Activated T-cell treated with anti-CD3 and anti-CD28 coated beads, Interleukin-2, amount 50 U/mL, for 48 hours (primary cell): Measurements from ENCODE around the gene LTC4S.
A peak's percentile ranks its signal among the peaks of the same experiment; 100 is the strongest.
"Not testable (repeated sequence)": the region's sequence is repeated elsewhere in the genome, so short reads cannot be mapped to it uniquely, and the experiment has no call there.

Source experiments
- DNase-seq, 2 experiments: peaks; one replicate each; pipeline ENCODE4 v3.0.0-alpha.2; 2020

The LTC4S gene

DNA sequence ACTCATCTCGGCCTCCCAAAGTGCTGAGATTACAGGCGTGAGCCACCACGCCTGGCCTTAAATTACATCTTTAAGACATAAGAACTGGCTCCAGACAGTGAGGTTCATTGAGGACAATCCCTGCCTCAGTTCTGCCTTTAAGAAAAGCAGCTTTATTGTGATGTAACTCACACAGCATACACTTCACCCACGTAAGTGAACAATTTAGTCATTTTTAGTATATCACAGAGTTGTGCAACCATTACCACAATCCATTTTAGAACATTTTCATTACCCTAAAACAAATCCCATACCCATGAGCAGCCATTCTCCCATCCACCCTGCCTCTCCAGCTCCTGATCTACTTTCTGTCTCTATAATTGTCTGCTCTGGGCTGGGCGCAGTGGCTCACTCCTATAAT, 24.0 kb upstream of the LTC4S start:
- no peak for DNase-seq

DNA sequence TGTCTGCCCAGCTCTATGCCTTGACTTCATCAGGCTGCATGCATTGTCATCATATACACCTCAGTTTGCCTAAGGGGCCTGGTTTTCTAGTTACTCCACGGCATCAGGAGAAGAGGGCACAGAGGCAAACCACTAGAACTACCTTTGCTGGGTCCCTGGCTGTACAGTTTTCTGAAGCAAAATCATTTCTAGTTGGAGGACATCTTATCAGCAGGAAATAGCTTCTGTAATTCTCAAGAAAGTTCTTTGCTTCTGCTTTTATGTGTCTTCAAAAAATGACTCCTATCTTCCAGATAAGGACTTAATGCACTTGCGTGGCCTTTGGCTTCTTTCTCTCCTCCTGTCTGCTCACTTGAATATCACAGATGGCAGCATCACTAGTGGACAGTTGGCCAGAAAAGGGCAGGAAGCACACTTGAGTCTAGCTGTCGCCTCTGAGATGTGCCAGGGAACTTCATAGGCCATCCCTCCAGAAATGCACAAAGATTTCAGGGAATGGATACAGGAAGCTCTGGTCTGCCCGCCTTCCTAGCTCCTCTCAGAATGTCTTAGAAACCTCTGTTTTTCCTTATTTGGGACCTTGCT, 22.4 kb upstream of the LTC4S start:
- DNase-seq, result no peak

DNA sequence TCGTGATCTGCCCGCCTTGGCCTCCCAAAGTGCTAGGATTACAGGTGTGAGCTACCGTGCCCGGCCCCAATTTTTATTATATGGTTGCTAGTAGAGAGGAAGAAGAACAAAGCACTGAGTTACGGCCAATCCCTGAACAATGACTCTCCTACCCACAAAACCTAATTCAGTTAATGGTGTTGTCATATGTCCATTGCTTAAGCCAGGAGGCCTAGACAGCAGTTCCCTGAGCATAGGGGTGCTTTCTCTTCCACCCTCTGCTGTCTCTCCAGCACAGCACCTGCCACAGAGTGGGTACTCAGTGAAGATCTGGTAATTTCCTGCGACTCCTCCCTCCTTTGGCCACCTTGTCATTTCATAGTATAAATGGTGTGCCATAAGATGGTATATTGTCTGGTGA, 21.4 kb upstream of the LTC4S start:
- no peak for DNase-seq

DNA sequence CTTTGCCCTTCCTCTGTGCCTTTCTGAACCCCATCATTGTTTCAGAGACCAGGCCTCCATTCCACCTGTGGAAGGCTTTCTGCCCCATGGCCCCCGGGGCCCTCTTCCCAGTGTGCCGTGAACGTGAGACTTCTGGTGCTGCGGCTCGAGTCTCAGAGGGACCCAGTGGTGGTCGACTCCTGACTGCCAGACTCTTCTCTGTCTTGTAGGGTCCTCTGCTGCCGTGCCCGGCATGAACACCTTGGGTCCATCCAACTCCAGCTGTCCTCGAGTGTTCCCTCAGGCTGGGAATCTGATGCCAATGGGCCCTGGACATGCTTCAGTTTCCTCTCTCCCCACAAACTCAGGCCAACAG, 20.1 kb upstream of the LTC4S start:
- DNase-seq, result no peak

DNA sequence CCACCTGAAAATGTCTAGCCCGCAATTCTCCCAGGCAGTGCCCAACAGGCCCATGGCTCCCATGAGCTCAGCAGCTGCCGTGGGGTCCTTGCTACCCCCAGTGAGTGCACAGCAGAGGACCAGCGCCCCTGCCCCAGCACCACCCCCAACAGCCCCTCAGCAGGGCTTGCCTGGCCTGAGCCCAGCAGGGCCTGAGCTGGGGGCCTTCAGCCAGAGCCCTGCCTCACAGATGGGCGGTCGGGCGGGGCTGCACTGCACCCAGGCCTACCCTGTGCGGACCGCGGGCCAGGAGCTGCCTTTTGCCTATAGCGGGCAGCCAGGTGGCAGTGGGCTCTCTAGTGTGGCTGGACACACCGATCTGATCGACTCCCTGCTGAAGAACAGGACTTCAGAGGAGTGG, 19.3 kb upstream of the LTC4S start:
- DNase-seq, result no peak

DNA sequence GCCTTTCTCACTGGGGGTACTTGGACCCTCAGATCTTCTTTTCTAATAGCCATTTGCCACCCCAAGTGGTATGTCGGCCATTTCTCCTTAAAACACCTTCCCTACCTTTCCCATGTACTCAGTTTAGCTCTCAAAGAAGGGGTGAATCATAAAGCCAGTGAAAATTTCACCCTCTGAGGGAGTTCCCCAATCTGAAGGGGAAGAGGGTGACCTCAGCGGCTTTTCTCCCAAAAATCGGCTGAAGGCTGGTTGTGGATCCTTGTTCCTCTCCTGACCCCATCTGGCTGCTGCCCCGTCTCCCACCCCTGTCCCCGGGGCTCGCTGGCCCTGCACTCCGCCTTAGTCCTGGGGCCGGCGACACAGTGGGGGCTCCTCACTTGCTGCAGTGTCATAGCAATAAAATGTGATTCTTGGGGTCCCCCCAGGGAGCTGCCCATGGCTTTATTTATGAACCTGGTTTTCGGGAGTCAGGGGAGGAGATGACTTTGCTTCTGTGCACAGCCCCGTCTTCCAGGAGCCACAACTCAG, 17.3 kb upstream of the LTC4S start:
- no peak for DNase-seq

DNA sequence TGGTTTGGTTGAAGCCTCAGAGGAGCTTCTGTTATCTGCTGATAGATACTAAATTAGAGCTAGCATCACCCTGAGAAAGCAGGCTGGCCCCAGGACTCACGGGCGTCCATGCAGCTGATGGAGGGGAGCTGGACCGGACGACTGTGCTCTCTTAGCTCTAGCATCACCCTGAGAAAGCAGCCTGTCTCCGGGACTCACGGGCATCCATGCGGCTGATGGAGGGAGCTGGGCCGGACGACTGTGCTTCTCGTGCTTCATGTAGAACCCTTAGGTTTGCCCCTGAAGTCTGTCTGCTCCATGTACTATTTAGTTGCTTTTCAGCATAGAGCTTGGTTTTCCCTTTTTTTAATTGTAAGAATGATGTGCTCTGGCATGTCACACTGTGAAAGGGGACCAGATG, 16.3 kb upstream of the LTC4S start:
- DNase-seq, result no peak

DNA sequence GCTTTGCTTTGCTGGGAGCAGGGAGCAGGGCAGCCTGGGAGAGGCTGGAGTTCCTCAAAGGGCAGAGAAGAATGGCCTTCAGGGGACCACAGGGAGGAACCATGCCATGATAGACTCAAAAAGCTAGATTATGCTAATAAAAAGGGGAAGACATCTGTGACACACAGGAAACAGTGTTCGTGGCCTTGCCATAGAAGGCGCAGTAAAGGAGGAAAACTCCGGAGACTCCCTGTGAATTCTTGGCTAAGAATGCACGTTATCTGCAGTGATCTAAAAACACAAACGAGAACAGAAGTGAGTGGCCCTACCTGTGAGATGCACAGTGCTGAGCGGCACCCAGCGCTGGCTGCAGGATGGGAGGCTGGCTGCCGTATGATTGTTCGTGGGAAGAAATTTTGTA, 15.9 kb upstream of the LTC4S start:
- no peak for DNase-seq

DNA sequence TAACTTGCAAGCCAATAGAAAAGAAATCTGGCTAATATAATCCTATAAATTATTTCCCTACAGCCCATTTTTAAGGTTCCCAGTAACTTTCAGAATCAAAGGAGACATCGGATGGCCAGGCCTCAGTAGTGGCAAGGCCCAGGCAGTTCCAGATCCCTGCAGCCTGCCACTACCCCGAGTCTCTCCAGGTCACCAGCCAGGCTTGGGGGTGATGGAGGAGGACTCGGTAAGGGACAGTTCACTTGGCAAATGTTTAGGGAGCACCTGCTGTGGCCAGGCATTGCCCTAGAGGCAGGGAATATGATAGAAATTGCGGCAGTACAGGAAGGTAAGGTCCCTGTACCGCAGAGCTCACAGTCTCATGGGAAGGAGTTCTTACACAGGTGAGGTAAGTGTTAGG, 15.2 kb upstream of the LTC4S start:
- no peak for DNase-seq

DNA sequence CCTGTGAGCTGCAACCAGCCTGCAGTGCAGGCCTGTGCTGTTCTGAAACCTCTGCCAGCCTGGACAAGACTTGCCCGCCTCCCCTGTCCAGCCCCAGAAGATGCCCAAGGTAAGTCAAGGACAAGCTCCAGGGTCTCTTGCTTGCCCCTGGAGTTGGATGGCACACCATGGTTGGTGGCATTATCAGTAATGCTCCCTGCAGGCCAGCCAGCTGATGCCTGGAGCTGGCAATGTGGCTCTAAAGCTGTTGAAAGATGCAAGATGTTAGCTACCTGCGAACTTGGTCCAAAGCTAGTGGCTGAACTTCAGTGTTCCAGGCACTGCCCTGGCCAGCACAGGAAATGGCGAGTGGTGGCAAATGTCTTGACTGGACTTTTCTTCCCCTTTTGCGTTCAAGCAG, 14.0 kb upstream of the LTC4S start:
- DNase-seq, result no peak

DNA sequence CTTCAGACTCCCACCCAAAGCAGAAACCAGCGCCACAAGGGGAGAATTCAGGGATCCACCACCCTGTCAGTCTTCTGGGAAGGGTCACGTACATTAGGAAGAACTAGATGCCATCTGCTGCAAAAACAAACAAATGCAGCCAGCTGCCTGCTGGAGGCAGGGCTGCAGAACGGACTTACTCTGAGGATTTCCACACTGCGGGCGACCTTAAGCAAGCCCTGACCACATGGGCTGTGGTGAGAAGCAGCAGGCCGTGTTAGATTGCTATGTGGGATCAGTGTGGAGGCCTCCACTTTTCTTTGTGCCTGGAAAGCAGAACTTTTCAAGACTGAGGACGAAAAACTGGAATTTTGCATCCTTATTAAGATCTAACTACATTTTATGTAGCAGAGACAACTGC, 13.4 kb upstream of the LTC4S start:
- no peak for DNase-seq

DNA sequence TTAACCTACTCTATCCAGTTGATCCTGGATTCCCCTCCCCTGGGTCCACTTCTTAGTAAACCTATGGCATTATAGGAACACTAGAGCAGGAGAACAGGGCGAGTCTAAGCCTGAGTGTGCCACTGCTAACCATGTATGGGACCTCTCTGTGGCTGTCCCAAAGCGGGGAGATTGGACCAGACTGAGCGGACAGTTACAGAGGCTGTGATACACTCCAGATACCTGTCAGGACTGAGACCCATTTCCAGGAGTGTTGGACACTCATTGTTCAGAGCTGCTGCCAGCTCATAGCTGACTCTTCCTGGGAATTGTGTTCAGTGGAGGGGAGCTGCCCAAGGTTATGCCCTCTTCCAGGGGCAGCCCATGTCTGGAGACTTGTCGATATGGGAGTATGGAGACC, 11.9 kb upstream of the LTC4S start:
- DNase-seq, result no peak

DNA sequence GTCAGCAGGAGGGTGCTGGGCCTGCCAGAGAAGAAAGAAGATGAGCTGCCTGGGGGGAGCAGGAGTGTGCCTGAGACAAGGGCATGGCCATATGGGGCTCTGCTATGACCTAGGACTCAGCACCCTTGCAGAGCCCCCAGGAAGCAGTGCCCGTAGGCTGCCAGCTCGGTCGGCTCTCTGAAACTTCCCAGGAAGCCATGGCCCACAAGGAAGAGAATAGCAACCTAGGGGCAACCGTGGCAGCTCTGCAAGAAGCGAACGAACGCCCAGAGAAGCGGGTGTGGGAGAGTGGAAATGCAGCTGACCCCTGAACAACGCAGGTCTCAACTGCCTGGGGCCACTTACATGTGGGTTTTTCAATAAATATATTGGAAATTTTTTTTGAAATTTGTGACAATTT, 10.7 kb upstream of the LTC4S start:
- DNase-seq, result no peak

DNA sequence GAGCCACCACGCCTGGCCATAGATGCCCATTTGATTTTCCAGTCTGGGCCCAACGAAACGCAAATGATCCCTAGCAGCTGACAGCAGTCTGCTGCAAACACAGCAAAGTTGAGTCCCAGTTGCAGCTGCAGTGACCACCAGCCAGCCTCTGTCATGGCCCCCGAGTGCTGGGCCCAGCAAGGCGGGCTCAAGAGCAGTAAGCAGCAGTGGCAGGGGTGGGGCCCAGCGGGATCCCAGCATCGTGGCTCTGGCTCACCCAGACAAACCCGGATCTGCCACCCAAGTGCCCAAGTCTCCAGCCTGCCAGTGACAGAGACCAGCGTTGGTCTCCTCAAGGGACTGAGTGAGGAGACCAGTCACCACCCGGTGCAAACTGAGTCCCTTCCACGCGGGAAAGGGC, 6.9 kb upstream of the LTC4S start:
- no peak for DNase-seq

DNA sequence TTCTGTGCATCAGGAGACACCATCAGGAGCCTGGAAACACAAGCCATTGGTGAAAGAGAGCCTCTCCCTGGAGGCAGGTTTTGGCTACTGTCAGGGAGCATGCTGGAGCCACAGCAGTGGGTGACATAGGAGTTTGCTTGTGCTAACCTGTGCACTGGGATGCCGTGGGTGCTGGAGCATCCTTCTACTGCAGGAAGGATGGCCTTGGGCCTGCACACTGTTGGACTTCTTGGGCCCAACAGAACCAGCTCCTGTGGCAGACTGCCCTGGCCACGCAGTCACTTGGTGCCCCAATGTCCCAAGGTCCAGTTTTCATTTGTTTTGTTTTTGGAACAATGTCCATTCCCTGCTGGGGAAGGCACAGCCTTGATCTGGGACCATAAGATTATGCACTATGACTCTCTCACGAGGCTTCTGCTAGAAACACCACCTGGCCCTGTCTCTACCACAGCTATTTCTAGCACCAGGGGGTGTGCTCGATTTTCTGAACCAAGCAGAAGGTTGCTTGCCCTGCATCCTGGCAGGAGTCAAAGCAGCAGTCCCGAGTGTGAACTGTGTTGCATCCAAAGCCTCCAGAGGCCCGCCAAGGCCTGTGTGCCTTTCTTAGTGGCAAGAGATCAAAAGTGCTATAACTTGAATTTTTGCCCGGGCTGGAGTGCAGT, 5.5 kb upstream of the LTC4S start:
- no peak for DNase-seq

DNA sequence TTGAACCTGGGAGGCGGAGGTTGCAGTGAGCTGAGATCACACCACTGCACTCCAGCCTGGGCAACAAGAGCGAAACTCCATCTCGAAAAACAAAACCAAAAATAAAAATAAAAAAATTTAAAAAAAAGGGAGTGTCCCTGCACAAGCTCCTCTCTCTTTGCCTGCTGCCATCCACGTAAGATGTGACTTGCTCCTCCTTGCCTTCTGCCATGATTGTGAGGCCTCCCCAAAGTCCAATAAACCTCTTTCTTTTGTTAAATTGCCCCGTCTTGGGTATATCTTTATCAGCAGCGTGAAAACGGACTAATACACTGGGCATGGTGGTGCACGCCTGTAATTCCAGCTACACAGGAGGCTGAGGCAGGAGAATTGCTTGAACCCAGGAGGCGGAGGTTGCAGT, 4.5 kb upstream of the LTC4S start:
- not testable (repeated sequence) for DNase-seq

DNA sequence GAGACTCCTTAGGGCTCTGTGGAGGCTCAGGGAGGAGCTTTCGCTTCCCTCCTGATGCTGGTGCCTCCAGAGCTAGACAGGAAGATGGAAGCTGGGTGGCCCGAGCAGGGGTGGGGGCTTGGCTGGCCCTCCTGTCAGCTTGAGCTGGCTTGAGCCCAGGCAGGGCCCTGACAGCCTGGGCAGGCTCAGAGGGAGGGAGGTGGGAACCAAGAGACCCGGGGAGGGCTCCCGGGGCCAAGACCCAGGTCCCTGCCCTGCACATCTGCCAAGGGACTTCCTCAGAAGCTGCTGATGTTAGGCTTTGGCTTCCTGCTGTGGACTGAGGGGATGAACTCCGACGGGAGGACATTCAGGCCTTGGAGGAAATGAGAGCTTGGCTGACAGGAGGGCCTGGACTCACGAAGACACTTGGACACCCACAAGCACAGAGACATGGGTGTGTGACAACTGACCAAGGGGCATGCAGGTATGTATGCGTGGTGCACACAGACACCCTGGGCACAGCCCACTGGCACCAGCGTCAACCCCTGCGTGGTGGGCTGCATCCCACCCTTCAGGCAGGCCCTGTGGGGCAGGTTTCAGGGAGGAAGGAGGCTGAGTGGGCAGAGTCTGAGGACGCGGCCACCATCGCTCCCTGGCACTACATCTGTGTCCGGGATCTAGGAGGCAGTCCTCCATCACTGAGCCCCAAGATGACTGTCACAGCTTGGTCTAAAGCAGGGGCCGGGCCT, 1.7 kb upstream of the LTC4S start:
- DNase-seq, result no peak

DNA sequence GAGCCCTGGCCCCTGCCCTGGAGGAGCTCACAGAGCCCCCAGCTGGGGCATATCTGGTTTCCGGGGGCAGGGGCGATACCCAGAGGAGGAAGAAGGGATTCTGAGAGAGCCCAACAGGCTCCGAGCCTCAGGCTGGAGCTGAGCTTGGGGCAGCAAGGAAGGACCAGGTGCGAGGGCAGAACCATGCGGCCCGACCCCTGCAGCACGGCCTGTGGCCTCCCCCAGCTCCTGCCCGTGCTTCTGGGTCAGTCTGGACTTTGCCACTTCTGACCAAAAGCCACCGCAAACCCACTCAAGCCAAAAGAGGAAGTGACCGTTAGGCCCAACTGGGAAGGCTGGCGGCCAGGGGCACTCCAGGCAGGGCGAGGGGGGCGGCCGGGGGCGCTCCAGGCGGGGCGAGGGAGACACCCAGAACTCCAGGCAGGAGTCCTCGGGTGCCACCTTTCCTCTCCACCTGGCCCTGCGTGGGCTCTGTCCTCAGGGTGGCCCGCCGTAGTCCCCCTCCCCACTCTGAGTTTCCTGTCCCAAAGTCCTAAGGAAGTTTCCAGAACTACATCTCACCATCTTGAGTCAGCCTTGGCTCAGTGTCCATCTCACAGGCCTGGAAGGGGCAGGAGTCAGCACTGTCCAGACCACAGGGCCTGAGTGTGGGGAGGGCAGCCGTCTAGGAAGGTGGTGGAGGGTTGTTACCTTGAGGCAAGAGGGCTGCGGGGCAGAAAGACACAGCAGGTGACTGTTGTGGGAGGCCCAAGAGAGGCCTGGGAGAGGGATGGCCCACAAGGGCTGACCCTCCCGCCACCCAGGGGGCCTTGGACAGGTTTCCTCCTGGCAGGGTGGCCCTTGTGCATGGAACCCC, 946 bp upstream of the LTC4S start:
- DNase-seq, result no peak

DNA sequence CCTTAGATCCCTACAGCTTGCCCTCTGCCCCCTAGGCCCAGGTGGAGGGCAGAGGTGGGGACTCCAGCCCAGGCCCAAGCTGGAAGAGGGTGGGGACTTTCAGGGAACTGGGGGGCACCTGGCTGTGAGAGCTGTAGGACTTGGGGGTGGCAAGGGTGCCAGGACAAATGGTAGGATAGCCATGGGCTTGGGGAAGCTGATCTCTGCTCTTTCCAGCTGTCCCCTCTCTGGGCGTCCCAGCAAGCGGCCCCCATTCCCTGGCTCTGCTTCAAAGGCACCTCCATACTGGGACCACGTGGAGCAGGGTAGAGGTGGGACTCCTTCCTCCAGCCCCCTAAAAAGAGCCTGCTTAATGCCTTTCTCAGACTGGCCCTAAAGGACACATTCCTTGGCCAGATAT, 385 bp downstream of the LTC4S start:
- no peak for DNase-seq

DNA sequence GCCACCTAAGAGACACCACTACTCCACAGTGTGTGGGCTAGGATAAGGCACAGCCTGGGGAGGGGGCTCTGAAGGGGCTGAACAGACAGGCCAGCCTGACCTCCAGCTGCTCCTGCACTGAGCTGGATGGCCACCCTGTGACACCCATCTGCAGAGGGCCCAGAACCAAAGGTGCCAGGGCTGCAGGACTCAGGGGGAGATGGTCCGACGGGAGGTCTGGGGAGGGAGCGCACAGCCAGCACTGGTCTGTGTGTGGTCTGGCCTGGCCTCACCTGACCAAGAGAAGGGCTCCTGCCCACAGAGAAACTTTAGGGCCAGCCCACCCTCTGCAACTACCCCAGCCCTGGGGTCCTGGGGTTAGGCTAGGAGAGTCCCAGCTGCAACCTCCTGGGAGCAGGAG, 789 bp downstream of the LTC4S start:
- peak in 1 of 2 experiments; percentile 32 for DNase-seq

DNA sequence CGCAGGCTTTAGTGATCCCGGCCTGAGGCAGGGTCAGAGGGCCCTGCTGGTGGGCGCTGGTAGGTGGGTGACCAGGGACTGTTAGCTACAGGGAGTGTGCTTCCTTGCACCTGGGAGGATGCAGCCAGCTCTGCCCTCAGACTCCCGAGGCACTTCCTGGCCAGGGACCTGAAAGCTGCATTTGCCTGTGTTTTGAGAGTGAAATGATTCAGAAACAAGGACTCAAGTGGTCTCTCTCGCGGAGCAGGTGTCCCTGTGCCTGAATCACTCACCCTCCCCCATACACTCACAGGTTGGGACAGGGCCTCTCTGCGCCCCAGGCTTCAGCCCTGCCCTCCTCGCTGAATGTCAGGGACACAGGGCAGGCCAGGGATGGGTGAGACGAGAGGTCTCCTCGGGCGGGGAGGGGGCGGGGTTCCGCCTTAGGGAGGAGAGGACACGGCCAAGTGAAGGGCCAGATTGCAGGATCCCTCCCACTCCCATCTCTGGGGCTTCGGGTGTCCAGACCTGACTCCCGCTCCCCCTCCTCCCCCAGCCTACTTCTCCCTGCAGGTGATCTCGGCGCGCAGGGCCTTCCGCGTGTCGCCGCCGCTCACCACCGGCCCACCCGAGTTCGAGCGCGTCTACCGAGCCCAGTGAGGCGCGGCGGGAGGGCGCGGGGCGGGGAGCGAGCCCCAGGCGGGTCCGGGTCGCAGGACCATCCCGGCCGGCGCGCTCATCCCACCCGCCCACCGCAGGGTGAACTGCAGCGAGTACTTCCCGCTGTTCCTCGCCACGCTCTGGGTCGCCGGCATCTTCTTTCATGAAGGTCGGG, 1.5 kb downstream of the LTC4S start:
- DNase-seq, result peak in 1 of 2 experiments; percentile 46
